Caco-2 (cell line): ENCODE results near the gene ADGRL2. TPM values are rescaled to one million over a fixed set of nuclear protein-coding genes. Genes with fewer than 3 reads are reported as not detected.

Source experiments
- BruUV-seq: library from RNA; stranded (reverse); fragments of 400-500 nt; replicated peaks from 2 replicates; lab custom pipeline; 2021; lab: Mats Ljungman, UMichigan
- CTCF ChIA-PET: fragments of 300-600 bp; sonication (Branson Sonifier 250); formaldehyde crosslinking; loops from one replicate; lab custom pipeline; 2022; ENCODE audit warnings: antibody characterized with exemption; lab: Charles Lee
- POLR2A ChIA-PET: fragments of 300-600 bp; sonication (Branson Sonifier 250); formaldehyde crosslinking; loops from one replicate; lab custom pipeline; 2022; ENCODE audit warnings: antibody characterized with exemption; lab: Charles Lee
- DNase-seq, 2 experiments: peaks; one replicate each; pipeline versions ENCODE4 v3.0.0 to v3.0.0-alpha.2; 2020 to 2022
- H3K27me3 ChIP-seq: replicated peaks from 2 replicates; pipeline ENCODE4 v1.6.0; 2011; ENCODE audit warnings: low read length; ENCODE audit not compliant: control insufficient read depth, insufficient read depth
- H3K36me3 ChIP-seq: 2 replicates; pipeline ENCODE4 v1.5.1; 2011; ENCODE audit warnings: low read length; ENCODE audit not compliant: control insufficient read depth, insufficient read depth
- H3K4me1 ChIP-seq: fragments of 250-450 bp; sonication (Bioruptor Pico); 2 replicates; pipeline ENCODE4 v1.5.1; 2020; ENCODE audit warnings: mild to moderate bottlenecking
- H3K4me3 ChIP-seq: 2 replicates; pipeline ENCODE4 v1.5.1; 2011; ENCODE audit warnings: low read depth, mild to moderate bottlenecking, control low read depth, low read length
- H3K9me3 ChIP-seq: fragments of 250-450 bp; sonication (Bioruptor Pico); 2 replicates; pipeline ENCODE4 v1.5.1; 2020; ENCODE audit warnings: mild to moderate bottlenecking, moderate library complexity
- H3K27ac Mint-ChIP-seq: one replicate; pipeline ENCODE4 v1.8.0; 2022; ENCODE audit warnings: mixed read lengths; ENCODE audit not compliant: unreplicated experiment
- H3K27me3 Mint-ChIP-seq: one replicate; pipeline ENCODE4 v1.8.0; 2022; ENCODE audit warnings: mixed read lengths; ENCODE audit not compliant: insufficient read depth, unreplicated experiment
- H3K36me3 Mint-ChIP-seq: one replicate; pipeline ENCODE4 v1.8.0; 2022; ENCODE audit warnings: mild to moderate bottlenecking, mixed read lengths; ENCODE audit not compliant: insufficient read depth, unreplicated experiment
- H3K4me1 Mint-ChIP-seq: one replicate; pipeline ENCODE4 v1.8.0; 2022; ENCODE audit warnings: low read depth, mixed read lengths; ENCODE audit not compliant: unreplicated experiment
- H3K4me3 Mint-ChIP-seq: one replicate; pipeline ENCODE4 v1.8.0; 2022; ENCODE audit warnings: mild to moderate bottlenecking, moderate library complexity, mixed read lengths; ENCODE audit not compliant: unreplicated experiment
- H3K9me3 Mint-ChIP-seq: one replicate; pipeline ENCODE4 v1.8.0; 2022; ENCODE audit warnings: mixed read lengths; ENCODE audit not compliant: unreplicated experiment
- CTCF ChIP-seq, 2 experiments: fragments of 200-600 bp in 1 of 2; IDR thresholded peaks; 1 replicate in 1 of 2; 2 replicates in 1 of 2; pipeline versions ENCODE4 v1.5.1 to v1.8.0; 2011 to 2022; ENCODE audit warnings: antibody characterized with exemption in 1 of 2, control low read depth in 1 of 2, inconsistent platforms in 1 of 2, low read depth in 1 of 2, low read length in 1 of 2, mild to moderate bottlenecking in 1 of 2, moderate library complexity in 1 of 2; ENCODE audit not compliant: insufficient read depth in 1 of 2, severe bottlenecking in 1 of 2, unreplicated experiment in 1 of 2
- intact Hi-C: fragments of 100-400 bp; cut with micrococcal nuclease; formaldehyde crosslinking; loops from one replicate; pipeline ENCODE4 v1.10.0; 2022; ENCODE audit not compliant: unreplicated experiment
- total RNA-seq: library from RNA; stranded (reverse); gene quantifications from 2 replicates; pipeline ENCODE4 v1.2.3, GENCODE V29; 2022

Gene ADGRL2
- total RNA-seq, 1 experiment from 2014 or later = 3.8 TPM

DNA sequence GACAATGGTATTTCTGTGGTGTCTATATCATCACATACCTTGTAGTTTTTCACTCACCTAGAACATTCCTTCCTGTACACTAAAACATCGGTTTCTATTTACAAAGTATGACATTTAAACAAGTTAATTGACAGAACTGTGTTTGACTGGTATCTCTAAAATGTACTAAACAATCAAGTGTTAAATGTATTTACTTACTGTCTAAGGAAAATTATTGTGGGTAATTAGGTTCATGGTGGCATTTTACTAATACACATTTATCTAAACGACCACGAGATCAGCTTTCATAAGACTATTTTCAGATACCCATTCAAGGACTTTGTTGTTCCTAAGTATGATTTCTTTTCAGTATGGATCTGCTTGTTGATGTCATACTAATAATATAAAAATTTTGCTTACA is 115.2 kb downstream of the ADGRL2 start:
- no peak overlapping the region for H3K27ac Mint-ChIP-seq
- no peaks in the 10 kb centered on the region for H3K36me3 ChIP-seq
- DNase-seq = no peak
- POLR2A ChIA-PET = no interaction called here
- no peak for TF ChIP-seq CTCF (IDR thresholded peaks at IDR 0.05; ENCODE audit: insufficient read depth in 1 of 2, low read depth in 1 of 2, low read length in 1 of 2, severe bottlenecking in 1 of 2, unreplicated experiment in 1 of 2)
- no peaks in the 10 kb centered on the region for H3K4me1 Mint-ChIP-seq
- H3K9me3 ChIP-seq = no peaks in the 10 kb centered on the region
- no peak overlapping the region for H3K4me3 Mint-ChIP-seq
- intact Hi-C loops = no loop called here
- H3K4me3 ChIP-seq = no peak overlapping the region
- no TSS peak for BruUV-seq
- CTCF ChIA-PET = no interaction called here
- no peaks in the 10 kb centered on the region for H3K36me3 Mint-ChIP-seq
- no peaks in the 10 kb centered on the region for H3K4me1 ChIP-seq
- no peaks in the 10 kb centered on the region for H3K27me3 ChIP-seq
- no peaks in the 10 kb centered on the region for H3K27me3 Mint-ChIP-seq
- H3K9me3 Mint-ChIP-seq = no peaks in the 10 kb centered on the region

DNA sequence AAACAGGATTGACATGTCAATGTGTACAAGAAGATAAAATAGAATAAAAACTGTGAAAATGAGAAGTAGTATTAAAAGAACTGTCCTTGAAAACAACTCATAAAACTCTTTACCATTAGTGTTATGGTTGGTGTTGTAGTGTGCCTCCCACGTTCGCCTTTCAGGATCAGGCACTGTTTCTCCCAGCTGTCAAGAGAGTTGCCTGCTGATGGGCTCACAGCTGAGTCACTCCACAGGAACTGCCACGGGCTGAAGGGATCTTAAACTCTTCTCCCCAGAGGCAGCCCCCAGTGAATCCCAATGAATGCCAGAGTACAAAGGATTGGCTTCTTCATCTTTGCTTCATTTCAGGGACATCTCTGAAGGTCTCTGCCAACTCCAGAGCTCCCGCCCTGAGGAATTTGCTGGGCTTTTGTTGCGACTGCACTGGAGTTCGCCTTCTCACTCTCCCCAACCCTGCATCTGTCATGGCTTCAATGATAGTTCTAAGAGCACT is 119.6 kb downstream of the ADGRL2 start:
- no peak overlapping the region for H3K4me3 Mint-ChIP-seq
- Histone ChIP-seq H3K27me3 (no peaks in the 10 kb centered on the region), H3K9me3 (no peaks in the 10 kb centered on the region), H3K4me1 (no peaks in the 10 kb centered on the region), H3K4me3 (no peak overlapping the region), H3K36me3 (no peaks in the 10 kb centered on the region)
- H3K4me1 Mint-ChIP-seq = no peaks in the 10 kb centered on the region
- ChIA-PET CTCF (no interaction called here), POLR2A (no interaction called here)
- no TSS peak for BruUV-seq
- intact Hi-C loops = no loop called here
- DNase-seq = no peak
- H3K36me3 Mint-ChIP-seq = no peaks in the 10 kb centered on the region
- no peak for TF ChIP-seq CTCF (IDR thresholded peaks at IDR 0.05; ENCODE audit: insufficient read depth in 1 of 2, low read depth in 1 of 2, low read length in 1 of 2, severe bottlenecking in 1 of 2, unreplicated experiment in 1 of 2)
- no peak overlapping the region for H3K27ac Mint-ChIP-seq
- H3K27me3 Mint-ChIP-seq = no peaks in the 10 kb centered on the region
- H3K9me3 Mint-ChIP-seq = no peaks in the 10 kb centered on the region

- H3K4me3 Mint-ChIP-seq = no peak overlapping the region
- BruUV-seq = no TSS peak
- intact Hi-C loops = no loop called here
- H3K27me3 Mint-ChIP-seq = no peaks in the 10 kb centered on the region
- no peaks in the 10 kb centered on the region for H3K9me3 ChIP-seq
- POLR2A ChIA-PET = no interaction called here
- no peaks in the 10 kb centered on the region for H3K4me1 Mint-ChIP-seq
- no peaks in the 10 kb centered on the region for H3K27me3 ChIP-seq
- no peak for TF ChIP-seq CTCF (IDR thresholded peaks at IDR 0.05; ENCODE audit: insufficient read depth in 1 of 2, low read depth in 1 of 2, low read length in 1 of 2, severe bottlenecking in 1 of 2, unreplicated experiment in 1 of 2)
- no peaks in the 10 kb centered on the region for H3K9me3 Mint-ChIP-seq
- H3K4me1 ChIP-seq = no peaks in the 10 kb centered on the region
- H3K36me3 Mint-ChIP-seq = no peaks in the 10 kb centered on the region
- H3K27ac Mint-ChIP-seq = no peak overlapping the region
- CTCF ChIA-PET = no interaction called here
- no peaks in the 10 kb centered on the region for H3K36me3 ChIP-seq
- DNase-seq = no peak
- H3K4me3 ChIP-seq = no peak overlapping the region
Observed at GRCh38 chr1:81920886-81921285, 120.2 kb downstream of the ADGRL2 start.
